C4-2B (cell line): ENCODE results near the gene SNTG2.

Source experiments
- CTCF ChIP-seq: fragments of 450-650 bp; conservative IDR thresholded peaks from 2 replicates; pipeline ENCODE4 v1.5.1; 2017; ENCODE audit warnings: mild to moderate bottlenecking
- ZFX ChIP-seq: fragments of 450-650 bp; IDR thresholded peaks from 2 replicates; pipeline ENCODE4 v1.6.1; 2017

DNA sequence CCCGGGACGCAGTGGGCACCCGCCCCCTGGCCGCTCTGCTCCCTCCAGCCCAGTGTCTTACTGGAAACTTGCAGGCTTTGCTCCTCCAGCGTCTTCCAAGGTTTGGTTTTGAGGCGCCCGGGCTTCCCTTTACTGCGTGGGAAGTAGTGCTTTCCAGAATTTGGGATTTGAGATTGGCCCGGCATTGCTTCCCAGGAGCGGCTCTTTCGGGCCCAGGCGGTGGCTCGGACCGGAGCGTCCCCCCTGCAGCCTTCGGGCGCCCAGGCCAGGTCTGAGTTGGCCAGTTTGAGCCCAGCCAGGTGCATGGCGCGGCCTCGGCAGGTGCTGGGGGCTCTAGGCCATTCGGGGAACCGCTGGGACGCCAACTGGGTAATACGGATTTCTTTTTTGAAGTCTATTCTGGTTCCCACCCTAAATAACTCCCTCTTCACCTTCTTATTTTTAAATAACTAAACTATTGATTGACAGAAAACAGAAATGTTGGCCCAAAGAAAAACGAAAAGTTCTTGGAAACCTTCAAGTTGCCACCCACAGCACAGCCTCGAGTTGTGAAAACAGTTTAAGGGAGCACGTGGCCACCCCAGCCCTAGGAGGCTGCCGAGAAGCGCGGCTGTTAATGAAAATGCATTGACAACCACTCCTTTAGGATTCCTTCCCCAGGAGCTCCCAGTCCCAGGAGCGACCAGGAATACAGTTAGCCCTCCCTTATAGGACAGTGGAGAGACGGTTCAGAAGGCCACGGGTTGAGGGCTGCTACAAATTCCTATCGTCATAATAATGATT, 766 bp downstream of the SNTG2 start:
- TF ChIP-seq CTCF (no peak), ZFX (no peak)
